COR-L47 (cell line): ENCODE data around the gene TMEM273.

Experiments
- DNase-seq: peaks from one replicate; lab custom pipeline; 2025; lab: John Stamatoyannopoulos, UW

The TMEM273 gene

GRCh38 chr10:49175587-49176309 lies 12.4 kb downstream of the TMEM273 start:
- no peak for DNase-seq

- DNase-seq, result no peak
Observed at GRCh38 chr10:49174926-49175500, 13.2 kb downstream of the TMEM273 start.

- no peak for DNase-seq
Observed at GRCh38 chr10:49174261-49174925, 13.8 kb downstream of the TMEM273 start.

GRCh38 chr10:49173853-49174252 lies 14.3 kb downstream of the TMEM273 start:
- no peak for DNase-seq

GRCh38 chr10:49173201-49173772 lies 14.9 kb downstream of the TMEM273 start:
- DNase-seq, result no peak

GRCh38 chr10:49172777-49173132 lies 15.4 kb downstream of the TMEM273 start:
- no peak for DNase-seq

GRCh38 chr10:49172061-49172776 lies 16.0 kb downstream of the TMEM273 start:
- DNase-seq, result no peak

GRCh38 chr10:49171326-49172060 lies 16.7 kb downstream of the TMEM273 start:
- no peak for DNase-seq

GRCh38 chr10:49170632-49171325 lies 17.4 kb downstream of the TMEM273 start:
- no peak for DNase-seq

- no peak for DNase-seq
Observed at GRCh38 chr10:49169776-49170175, 18.4 kb downstream of the TMEM273 start.

- DNase-seq, result no peak
Observed at GRCh38 chr10:49168831-49169500, 19.2 kb downstream of the TMEM273 start.

- DNase-seq, result no peak
Observed at GRCh38 chr10:49168171-49168540, 20.0 kb downstream of the TMEM273 start.

- no peak for DNase-seq
Observed at GRCh38 chr10:49167425-49168170, 20.6 kb downstream of the TMEM273 start.

GRCh38 chr10:49166484-49167400 lies 21.4 kb downstream of the TMEM273 start:
- no peak for DNase-seq

GRCh38 chr10:49165821-49166483 lies 22.2 kb downstream of the TMEM273 start:
- no peak for DNase-seq

- no peak for DNase-seq
Observed at GRCh38 chr10:49165259-49165658, 22.9 kb downstream of the TMEM273 start.

GRCh38 chr10:49164559-49165188 lies 23.5 kb downstream of the TMEM273 start:
- no peak for DNase-seq

- no peak for DNase-seq
Observed at GRCh38 chr10:49163741-49164140, 24.4 kb downstream of the TMEM273 start.
